ENCODE measurements around the gene CYP4F8.

GRCh38 chr19:15669891-15670290, 54.9 kb downstream of the CYP4F8 start:
- no peak for TF ChIP-seq EZH2phosphoT487 (IDR thresholded peaks at IDR 0.05; ENCODE audit: borderline replicate concordance, low read depth, low read length)
- TF ChIP-seq, protein P1, sequence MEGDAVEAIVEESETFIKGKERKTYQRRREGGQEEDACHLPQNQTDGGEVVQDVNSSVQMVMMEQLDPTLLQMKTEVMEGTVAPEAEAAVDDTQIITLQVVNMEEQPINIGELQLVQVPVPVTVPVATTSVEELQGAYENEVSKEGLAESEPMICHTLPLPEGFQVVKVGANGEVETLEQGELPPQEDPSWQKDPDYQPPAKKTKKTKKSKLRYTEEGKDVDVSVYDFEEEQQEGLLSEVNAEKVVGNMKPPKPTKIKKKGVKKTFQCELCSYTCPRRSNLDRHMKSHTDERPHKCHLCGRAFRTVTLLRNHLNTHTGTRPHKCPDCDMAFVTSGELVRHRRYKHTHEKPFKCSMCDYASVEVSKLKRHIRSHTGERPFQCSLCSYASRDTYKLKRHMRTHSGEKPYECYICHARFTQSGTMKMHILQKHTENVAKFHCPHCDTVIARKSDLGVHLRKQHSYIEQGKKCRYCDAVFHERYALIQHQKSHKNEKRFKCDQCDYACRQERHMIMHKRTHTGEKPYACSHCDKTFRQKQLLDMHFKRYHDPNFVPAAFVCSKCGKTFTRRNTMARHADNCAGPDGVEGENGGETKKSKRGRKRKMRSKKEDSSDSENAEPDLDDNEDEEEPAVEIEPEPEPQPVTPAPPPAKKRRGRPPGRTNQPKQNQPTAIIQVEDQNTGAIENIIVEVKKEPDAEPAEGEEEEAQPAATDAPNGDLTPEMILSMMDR (conservative IDR thresholded peaks at IDR 0.05; ENCODE audit: low read length) = no peak
